SK-N-SH (cell line): ENCODE results near the gene TTC39B.

Experiments
- CTCF ChIP-seq: fragments of 200-600 bp; sonication (generic); IDR thresholded peaks from 2 replicates; pipeline ENCODE4 v1.6.1; 2017; ENCODE audit warnings: antibody characterized with exemption, mild to moderate bottlenecking, moderate library complexity
- ELF1 ChIP-seq: IDR thresholded peaks from 2 replicates; pipeline ENCODE4 v1.4.0; 2012
- EP300 ChIP-seq, 2 experiments: IDR thresholded peaks; 2 replicates each; pipeline versions ENCODE4 v1.4.0 to v1.6.1; 2012; ENCODE audit warnings: borderline replicate concordance in 1 of 2, low read depth in 1 of 2, low read length in 1 of 2
- EZH2phosphoT487 ChIP-seq: fragments of 200-600 bp; sonication (generic); IDR thresholded peaks from 2 replicates; pipeline ENCODE4 v1.6.1; 2017; ENCODE audit warnings: low read depth, mixed run types, mild to moderate bottlenecking, antibody characterized with exemption, moderate library complexity, borderline replicate concordance
- FOSL2 ChIP-seq: IDR thresholded peaks from 2 replicates; pipeline ENCODE4 v1.4.0; 2012; ENCODE audit warnings: low read depth, mild to moderate bottlenecking, moderate library complexity, borderline replicate concordance
- FOXM1 ChIP-seq: IDR thresholded peaks from 2 replicates; pipeline ENCODE4 v1.4.0; 2012; ENCODE audit warnings: low read depth, mild to moderate bottlenecking
- MXI1 ChIP-seq: IDR thresholded peaks from 2 replicates; pipeline ENCODE4 v1.6.1; 2012; ENCODE audit warnings: mild to moderate bottlenecking, low read depth, low read length, improper control_type of control experiment
- RFX5 ChIP-seq: IDR thresholded peaks from 2 replicates; pipeline ENCODE4 v1.6.1; 2012; ENCODE audit warnings: mild to moderate bottlenecking, improper control_type of control experiment, low read length
- SIN3A ChIP-seq: IDR thresholded peaks from 2 replicates; pipeline ENCODE4 v1.6.1; 2012; ENCODE audit warnings: low read depth, mild to moderate bottlenecking, low read length, moderate library complexity, borderline replicate concordance
- TAF1 ChIP-seq: IDR thresholded peaks from 2 replicates; pipeline ENCODE4 v1.6.1; 2012; ENCODE audit warnings: low read depth, mild to moderate bottlenecking, low read length, moderate library complexity, borderline replicate concordance
- YY1 ChIP-seq: IDR thresholded peaks from 2 replicates; pipeline ENCODE4 v1.4.0; 2012; ENCODE audit warnings: low read depth, mild to moderate bottlenecking
- ZBTB33 ChIP-seq: IDR thresholded peaks from 2 replicates; pipeline ENCODE4 v1.4.0; 2012; ENCODE audit warnings: low read depth, borderline replicate concordance

- no peak for TF ChIP-seq CTCF
- TF ChIP-seq ZBTB33 = no peak
- TF ChIP-seq SIN3A = no peak
- no peak for TF ChIP-seq EZH2phosphoT487
- no peak for TF ChIP-seq EP300 (IDR thresholded peaks at IDR 0.05; ENCODE audit: borderline replicate concordance in 1 of 2, low read depth in 1 of 2, low read length in 1 of 2)
- no peak for TF ChIP-seq TAF1
- no peak for TF ChIP-seq YY1
- no peak for TF ChIP-seq FOSL2
- TF ChIP-seq RFX5 = no peak
- TF ChIP-seq ELF1 = no peak
- TF ChIP-seq FOXM1 = no peak
- TF ChIP-seq MXI1 = no peak
Measured at GRCh38 chr9:15218994-15219393, 88.0 kb downstream of the TTC39B start.
